PC-9 (cell line): ENCODE data around the gene LRRC27. TPM values are rescaled to one million over a fixed set of nuclear protein-coding genes. Genes with fewer than 3 reads are reported as not detected.
"Not testable (repeated sequence)": the region's sequence is repeated elsewhere in the genome, so short reads cannot be mapped to it uniquely, and the experiment has no call there.

Source experiments
- BruUV-seq: library from RNA; stranded (reverse); fragments of 400-500 nt; replicated peaks from 2 replicates; lab custom pipeline; 2021; lab: Mats Ljungman, UMichigan
- CTCF ChIA-PET: fragments of 300-600 bp; sonication (Branson Sonifier 250); formaldehyde crosslinking; loops from one replicate; lab custom pipeline; 2022; ENCODE audit warnings: antibody characterized with exemption; lab: Charles Lee
- POLR2A ChIA-PET: fragments of 300-600 bp; sonication (Branson Sonifier 250); formaldehyde crosslinking; loops from one replicate; lab custom pipeline; 2022; ENCODE audit warnings: antibody characterized with exemption; ENCODE audit not compliant: unreplicated experiment; lab: Charles Lee
- DNase-seq, 2 experiments: peaks; one replicate each; pipeline versions ENCODE4 v3.0.0 to v3.0.0-alpha.2; 2015 to 2022; ENCODE audit warnings: mixed read lengths in 1 of 2
- H2AFZ ChIP-seq: fragments of 200-600 bp; sonication (generic); 2 replicates; pipeline ENCODE4 v1.8.1; 2017; ENCODE audit warnings: antibody characterized with exemption
- H3F3A ChIP-seq: fragments of 200-600 bp; sonication (generic); 2 replicates; pipeline ENCODE4 v1.8.1; 2017; ENCODE audit warnings: antibody characterized with exemption, mild to moderate bottlenecking, low read depth; ENCODE audit not compliant: insufficient read depth
- H3K27ac ChIP-seq: fragments of 200-600 bp; sonication (generic); 2 replicates; pipeline ENCODE4 v1.6.1; 2016; ENCODE audit warnings: mixed run types
- H3K27me3 ChIP-seq: fragments of 200-600 bp; sonication (generic); 2 replicates; pipeline ENCODE4 v1.6.1; 2016; ENCODE audit warnings: low read depth, mixed run types; ENCODE audit not compliant: insufficient read depth
- H3K36me3 ChIP-seq: fragments of 200-600 bp; sonication (generic); 2 replicates; pipeline ENCODE4 v1.6.1; 2016; ENCODE audit warnings: low read depth, mixed run types
- H3K4me1 ChIP-seq: fragments of 200-600 bp; sonication (generic); replicated peaks from 2 replicates; pipeline ENCODE4 v1.6.1; 2016; ENCODE audit warnings: mixed run types; ENCODE audit not compliant: insufficient read depth
- H3K4me2 ChIP-seq: fragments of 200-600 bp; sonication (generic); 2 replicates; pipeline ENCODE4 v1.6.1; 2017; ENCODE audit warnings: mixed run types
- H3K4me3 ChIP-seq: fragments of 200-600 bp; sonication (generic); 2 replicates; pipeline ENCODE4 v1.6.1; 2016; ENCODE audit warnings: mixed run types
- H3K79me2 ChIP-seq: fragments of 200-600 bp; sonication (generic); 2 replicates; pipeline ENCODE4 v1.6.1; 2017; ENCODE audit warnings: low read depth, mixed run types
- H3K9me2 ChIP-seq: fragments of 200-600 bp; sonication (generic); 2 replicates; pipeline ENCODE4 v1.8.1; 2017; ENCODE audit warnings: mild to moderate bottlenecking; ENCODE audit not compliant: insufficient read depth
- H3K9me3 ChIP-seq: fragments of 200-600 bp; sonication (generic); 2 replicates; pipeline ENCODE4 v1.8.1; 2016; ENCODE audit warnings: low read depth; ENCODE audit not compliant: insufficient read depth
- H4K20me1 ChIP-seq: fragments of 200-600 bp; sonication (generic); 2 replicates; pipeline ENCODE4 v1.8.1; 2017; ENCODE audit not compliant: insufficient read depth
- CTCF ChIP-seq: fragments of 200-600 bp; sonication (generic); conservative IDR thresholded peaks from 2 replicates; pipeline ENCODE4 v1.6.1; 2017; ENCODE audit warnings: mixed run types, antibody characterized with exemption, mild to moderate bottlenecking, moderate library complexity
- EZH2 ChIP-seq: fragments of 200-600 bp; sonication (generic); IDR thresholded peaks from 2 replicates; pipeline ENCODE4 v1.8.0; 2017; ENCODE audit warnings: antibody characterized with exemption, low read depth
- intact Hi-C: fragments of 100-400 bp; cut with micrococcal nuclease; formaldehyde crosslinking; loops from one replicate; pipeline ENCODE4 v1.10.0; 2022; ENCODE audit not compliant: unreplicated experiment
- total RNA-seq: library from RNA; stranded (reverse); gene quantifications from 2 replicates; pipeline ENCODE4 v1.2.3, GENCODE V29; 2021

LRRC27 gene
- total RNA-seq, 1 experiment from 2014 or later, result 10.0 TPM

DNA sequence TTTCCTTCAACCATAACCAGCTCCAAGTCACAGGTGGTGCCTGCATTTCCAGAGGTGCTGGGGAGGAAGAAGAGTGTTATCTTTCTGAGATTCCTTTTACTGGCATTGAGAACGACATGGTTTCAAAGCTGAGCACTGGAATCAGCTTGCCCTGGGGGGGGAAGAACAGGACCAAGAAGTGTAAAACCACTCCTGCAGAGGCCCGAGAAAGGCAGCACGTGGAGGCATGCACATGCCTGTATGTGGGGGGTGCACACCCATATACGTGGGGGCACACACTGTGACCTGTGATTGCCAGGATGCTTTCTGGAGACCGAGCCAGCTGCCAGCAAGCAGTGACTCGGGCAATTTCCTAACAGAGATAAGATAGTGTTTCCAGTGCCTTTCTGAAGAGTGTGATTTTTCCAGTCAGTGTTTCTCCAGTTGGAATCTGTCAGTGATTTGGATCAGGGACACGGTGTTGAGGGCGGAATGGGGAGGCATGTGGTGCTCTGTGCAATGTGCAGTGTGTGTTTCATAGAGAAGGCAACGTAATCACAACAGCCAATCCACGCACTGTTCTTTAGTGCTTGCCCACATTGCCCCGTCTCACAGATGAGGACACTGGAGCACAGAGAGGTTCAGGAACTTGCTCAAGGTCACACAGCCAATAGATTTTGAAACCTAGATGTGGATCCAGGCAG lies 4.2 kb downstream of the LRRC27 start:
- Histone ChIP-seq H3K27ac (no peak overlapping the region), H3K27me3 (no peaks in the 10 kb centered on the region), H3K4me3 (no peak overlapping the region), H4K20me1 (no peaks in the 10 kb centered on the region), H2AFZ (no peak overlapping the region), H3K9me2 (no peaks in the 10 kb centered on the region), H3F3A (no peaks in the 10 kb centered on the region), H3K79me2 (peaks cover 4% of the 10 kb centered on the region), H3K36me3 (no peaks in the 10 kb centered on the region), H3K4me1 (peaks cover 8% of the 10 kb centered on the region; the same call in 1 of the 2 replicates), H3K4me2 (no peak overlapping the region), H3K9me3 (no peaks in the 10 kb centered on the region)
- no peak for DNase-seq
- ChIA-PET POLR2A (no interaction called here), CTCF (no interaction called here)
- TF ChIP-seq CTCF, result no peak
- no peak for TF ChIP-seq EZH2
- no TSS peak for BruUV-seq
- intact Hi-C loops, result no loop called here

GRCh38 chr10:132336919-132337407 lies 5.0 kb downstream of the LRRC27 start:
- Histone ChIP-seq H3K4me2 (no peak overlapping the region), H3K9me3 (no peaks in the 10 kb centered on the region), H2AFZ (no peak overlapping the region), H3K36me3 (no peaks in the 10 kb centered on the region), H3K9me2 (no peaks in the 10 kb centered on the region), H3F3A (no peaks in the 10 kb centered on the region), H3K4me1 (peaks cover 8% of the 10 kb centered on the region; the same call in 1 of the 2 replicates), H3K79me2 (no peaks in the 10 kb centered on the region), H4K20me1 (no peaks in the 10 kb centered on the region), H3K27ac (no peak overlapping the region), H3K4me3 (no peak overlapping the region), H3K27me3 (no peaks in the 10 kb centered on the region)
- ChIA-PET POLR2A (no interaction called here), CTCF (no interaction called here)
- no peak for DNase-seq
- TF ChIP-seq CTCF (no peak), EZH2 (no peak)
- intact Hi-C loops, result no loop called here
- BruUV-seq, result no TSS peak

- H2AFZ ChIP-seq, BruUV-seq, H4K20me1 ChIP-seq, DNase-seq, H3K4me2 ChIP-seq, H3K4me1 ChIP-seq, H3K9me3 ChIP-seq, H3K27me3 ChIP-seq, H3K36me3 ChIP-seq, intact Hi-C loops, H3K9me2 ChIP-seq, H3K79me2 ChIP-seq, H3K4me3 ChIP-seq, H3K27ac ChIP-seq, H3F3A ChIP-seq, CTCF ChIA-PET: not testable (repeated sequence)
- POLR2A ChIA-PET, result interaction anchor here (0.6 kb wide), 1 partner anchor 15 kb away, joined by 4 read pairs; no protein-coding TSS in a partner anchor
Measured at GRCh38 chr10:132337854-132338253, 5.9 kb downstream of the LRRC27 start.
